Motor neuron (in vitro differentiated cells): ENCODE measurements around the gene HPSE2. TPM values are rescaled to one million over a fixed set of nuclear protein-coding genes. Genes with fewer than 3 reads are reported as not detected.
A peak's percentile ranks its signal among the peaks of the same experiment; 100 is the strongest.
"Not testable (repeated sequence)": the region's sequence is repeated elsewhere in the genome, so short reads cannot be mapped to it uniquely, and the experiment has no call there.

Experiments
- ATAC-seq, 8 experiments: fragments of 200-7000 bp; cut with Tn5 transposase; replicated peaks in 6 of 8; 2 replicates each; pipeline ENCODE4 v1.8.0; 2021; ENCODE audit warnings: mild to moderate bottlenecking in 8 of 8, moderate library complexity in 8 of 8
- H3K27ac ChIP-seq, 2 donors: fragments of 250-450 bp; sonication (Bioruptor Pico); 2 replicates each; pipeline ENCODE4 v1.9.0; 2021; ENCODE audit warnings: antibody characterized with exemption in 2 of 2, mild to moderate bottlenecking in 2 of 2, moderate library complexity in 1 of 2
- H3K4me1 ChIP-seq, 2 donors: fragments of 250-450 bp; sonication (Bioruptor Pico); replicated peaks in 1 of 2; 2 replicates each; pipeline ENCODE4 v1.6.1; 2021; ENCODE audit warnings: antibody characterized with exemption in 2 of 2, mild to moderate bottlenecking in 2 of 2, moderate library complexity in 1 of 2
- H3K4me3 ChIP-seq, 5 donors: fragments of 250-450 bp; sonication (Bioruptor Pico); 2 replicates each; pipeline ENCODE4 v1.9.0; 2021; ENCODE audit warnings: antibody characterized with exemption in 5 of 5, mild to moderate bottlenecking in 5 of 5, moderate library complexity in 4 of 5
- WGBS, 10 experiments: fragments of 450-650 bp; shearing (Covaris generic); methylation state at CpG; one replicate each; pipeline ENCODE4 v1.0.0; 2022; 5-methylcytosine and 5-hydroxymethylcytosine counted together
- in situ Hi-C, 9 experiments: fragments of 400-800 bp; cut with MboI; loops; one replicate each; pipeline ENCODE4 v1.15.0; 2021; ENCODE audit warnings: low sequenced_read_pairs in 9 of 9, low pct_unique_long_range_greater_than_20kb in 2 of 9; ENCODE audit not compliant: unreplicated experiment in 9 of 9
- total RNA-seq, 8 experiments: library from RNA; unstranded; fragments of 300-600 nt; gene quantifications; 2 replicates each; pipeline versions ENCODE4 v1.2.3 to v1.2.4, GENCODE V29; 2022

The HPSE2 gene
- under 1 TPM in 7 of 8 experiments, not detected in 1; 0.05 to 0.62 (median 0.13) TPM for total RNA-seq

DNA sequence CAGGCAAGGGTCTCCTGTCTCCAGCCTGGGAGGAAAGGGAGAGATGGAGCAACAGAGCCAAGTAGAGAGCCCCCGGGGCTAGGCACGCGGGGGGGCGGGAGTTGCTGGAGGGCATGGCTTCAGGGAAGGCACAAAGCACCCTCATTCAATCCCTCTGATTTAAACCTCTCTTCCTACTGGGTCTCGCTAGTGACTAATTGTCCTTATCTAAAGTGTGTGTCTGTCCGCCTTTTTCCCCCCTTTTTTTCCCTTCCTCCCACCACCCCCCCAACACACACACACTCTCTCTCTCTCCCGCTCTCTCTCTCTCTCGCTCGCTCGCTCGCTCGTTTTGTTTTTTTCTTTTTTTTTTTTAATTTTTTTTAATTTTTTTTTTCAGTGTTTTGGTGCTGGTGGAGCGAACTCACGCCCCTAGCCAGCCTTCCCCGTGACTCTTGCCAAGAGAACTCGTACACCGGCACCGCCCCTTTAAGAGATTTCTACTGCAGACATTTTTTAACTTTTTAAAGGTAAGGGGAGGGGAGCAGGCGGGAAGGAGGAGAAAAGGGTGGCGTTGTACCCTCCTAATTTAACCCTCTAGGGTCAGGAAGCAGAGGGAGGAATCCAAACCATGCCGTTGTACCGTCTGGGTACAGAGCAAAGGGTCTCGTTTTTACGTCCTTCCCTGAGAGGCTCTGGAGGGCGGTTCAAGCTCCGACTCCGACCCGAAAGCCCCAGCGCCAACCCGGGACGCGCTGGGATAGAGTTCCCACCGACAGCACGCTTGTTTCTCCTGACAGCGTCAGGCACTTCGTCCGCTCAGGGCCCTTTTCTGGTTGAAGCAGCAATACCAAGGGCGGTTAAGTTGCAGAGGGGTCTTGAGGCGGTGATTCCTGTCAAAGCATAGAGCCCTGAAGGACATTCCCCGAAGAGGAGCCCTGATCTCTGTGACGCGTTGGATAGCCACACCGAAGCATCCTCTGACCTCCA, at the start of gene HPSE2:
Gene HPSE2, minus strand, starts transcription at position 195 of the 969 bp plus-strand sequence.
- no peak within 1 kb of the TSS for H3K4me3 ChIP-seq
- no peak within 1 kb of the TSS for H3K27ac ChIP-seq
- in situ Hi-C loops = loop anchor here in 4 of 9 experiments (25.0 kb wide), 1 partner anchor 774 kb away; no protein-coding TSS in a partner anchor
- ATAC-seq = peak in 1 of 8 experiments; percentile 16
- peaks cover 0 to 18% of the 10 kb centered on the region in 2 donors for H3K4me1 ChIP-seq
- 1 to 29% (median 7%) methylated on average over 4 to 22 of the region's 43 CpGs; no CpG with 5 or more reads in 1 of the 10 experiments for WGBS, 10 experiments

DNA sequence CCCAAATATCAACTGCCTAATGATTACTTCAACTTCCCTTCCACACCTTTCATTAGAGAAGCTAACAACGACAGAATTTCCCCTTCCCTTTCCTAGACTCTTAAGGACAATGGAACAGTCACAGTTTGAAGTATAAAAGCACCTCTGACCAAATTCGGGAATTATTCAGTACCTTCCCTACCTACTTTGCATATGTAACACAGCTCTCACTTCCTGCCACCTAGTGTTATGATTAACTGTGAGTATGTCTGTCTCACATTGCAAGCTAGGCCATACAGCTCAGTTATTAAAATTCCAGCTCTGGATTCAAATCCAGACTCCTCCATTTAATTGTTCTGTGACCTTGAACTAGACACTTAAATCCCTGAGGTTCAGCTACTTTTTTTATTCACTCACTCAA, 44.8 kb upstream of the HPSE2 start:
- no peaks in the 10 kb centered on the region for H3K4me1 ChIP-seq
- ATAC-seq = peak in 2 of 8 experiments; percentile 10 to 13
- in situ Hi-C loops = no loop called here
- WGBS, 10 experiments = 18 to 100% (median 58%) methylated on average over 1 to 2 of the region's 2 CpGs; no CpG with 5 or more reads in 2 of the 10 experiments
- no peak overlapping the region for H3K4me3 ChIP-seq
- H3K27ac ChIP-seq = no peak overlapping the region

DNA sequence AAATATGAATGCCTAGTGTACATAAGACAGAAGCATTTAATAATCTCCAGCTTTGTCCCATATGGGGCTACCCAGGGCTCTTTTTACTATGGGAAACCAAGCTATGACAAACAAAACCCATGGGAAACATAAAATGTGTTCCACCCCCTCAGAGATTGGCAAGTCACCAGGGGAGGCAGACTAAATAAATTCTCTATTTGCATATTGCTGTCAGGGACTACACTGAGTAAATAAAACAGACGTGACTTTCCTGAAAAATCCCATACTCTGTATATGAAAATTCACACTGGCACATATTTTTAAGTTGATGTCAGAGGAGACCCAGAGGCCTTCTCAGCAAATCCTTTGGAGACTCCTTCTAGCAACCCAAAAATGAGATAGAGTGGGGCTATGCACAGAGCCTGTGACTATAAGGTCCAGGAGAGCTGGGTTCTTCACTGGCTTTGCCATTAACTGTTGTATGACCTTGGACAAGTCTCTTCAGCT, 44.0 kb upstream of the HPSE2 start:
- in situ Hi-C loops = no loop called here
- Histone ChIP-seq H3K4me1 (no peaks in the 10 kb centered on the region), H3K27ac (no peak overlapping the region), H3K4me3 (no peak overlapping the region)
- ATAC-seq = peak in 4 of 8 experiments; percentile 73 to 97 (median 96)
- WGBS, 10 experiments = 0 to 40% (median 11%) methylated on average over 1 of the region's 1 CpG; no CpG with 5 or more reads in 4 of the 10 experiments

DNA sequence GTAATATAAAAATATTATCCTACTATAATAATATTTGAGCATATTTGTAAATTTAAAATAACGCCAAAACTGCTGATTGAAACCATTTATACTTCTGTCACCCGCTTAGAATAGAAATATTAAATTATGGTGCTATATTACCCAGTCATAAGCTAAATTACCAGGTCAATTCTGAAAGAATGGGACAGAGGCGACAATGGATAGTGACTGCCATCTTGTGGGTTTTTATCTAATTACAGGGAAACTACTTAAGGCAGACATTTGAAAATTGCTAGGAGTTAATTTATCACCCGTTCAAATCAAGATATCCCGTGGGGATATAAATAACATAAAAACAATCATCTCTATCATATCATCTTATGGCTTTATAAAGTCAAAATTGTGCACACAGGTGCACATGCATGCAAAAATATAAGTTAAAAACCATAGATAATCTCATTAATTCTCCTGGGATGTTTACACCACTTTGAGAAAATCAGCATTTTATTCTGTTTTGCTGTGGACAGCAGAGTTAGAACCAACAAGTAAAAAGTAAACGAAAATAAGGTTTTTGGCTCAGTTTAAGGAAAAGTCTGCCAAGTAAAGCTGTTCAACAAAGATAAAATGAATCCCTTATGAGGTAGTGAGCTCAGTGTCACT, 41.3 kb upstream of the HPSE2 start:
- 0 to 33% (median 16%) methylated on average over 2 to 6 of the region's 6 CpGs for WGBS, 10 experiments
- no peaks in the 10 kb centered on the region for H3K4me1 ChIP-seq
- no peak overlapping the region for H3K4me3 ChIP-seq
- in situ Hi-C loops = no loop called here
- no peak for ATAC-seq
- no peak overlapping the region for H3K27ac ChIP-seq

DNA sequence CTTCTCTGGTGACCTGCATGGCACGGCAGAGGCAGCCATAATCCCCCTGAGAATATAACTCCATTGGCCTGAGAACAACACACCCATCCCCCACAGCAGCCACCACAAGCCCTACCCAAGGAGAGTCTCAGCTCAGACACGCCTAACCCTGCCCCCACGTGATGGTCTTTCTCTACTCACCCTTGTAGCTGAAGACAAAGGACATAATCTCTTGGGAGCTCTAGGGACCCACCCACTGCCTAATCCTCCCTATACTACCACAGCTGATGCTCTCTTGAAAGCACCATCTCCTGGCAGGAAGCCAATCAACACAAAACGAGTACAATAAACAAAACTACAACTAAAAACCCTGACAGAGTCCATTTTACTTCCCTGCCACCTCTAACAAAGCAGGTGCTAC, 30.7 kb upstream of the HPSE2 start:
- in situ Hi-C loops = no loop called here
- Histone ChIP-seq H3K27ac (no peak overlapping the region), H3K4me1 (no peaks in the 10 kb centered on the region), H3K4me3 (no peak overlapping the region)
- WGBS, 10 experiments = 0 to 60% (median 20%) methylated on average over 1 to 2 of the region's 4 CpGs; no CpG with 5 or more reads in 5 of the 10 experiments
- peak in 4 of 8 experiments; percentile 29 to 73 (median 48) for ATAC-seq

DNA sequence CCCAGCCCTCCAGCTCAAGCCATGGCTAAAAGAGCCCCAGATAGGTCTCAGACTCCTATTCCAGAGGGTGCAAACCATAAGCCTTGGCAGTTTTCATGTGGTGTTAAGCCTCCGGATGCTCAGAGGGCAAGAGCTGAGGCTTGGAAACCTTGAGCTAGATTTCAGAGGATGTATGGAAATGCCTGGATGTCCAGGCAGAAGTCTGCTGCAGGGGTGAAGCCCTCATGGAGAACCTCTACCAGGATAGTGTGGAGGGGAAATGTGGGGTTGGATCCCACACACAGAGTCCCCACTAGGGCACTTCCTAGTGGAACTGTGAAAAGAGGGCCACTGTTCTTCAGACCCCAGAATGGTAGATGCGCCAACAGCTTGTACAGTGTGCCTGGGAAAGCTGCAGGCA, 13.2 kb upstream of the HPSE2 start:
- H3K27ac ChIP-seq = no peak overlapping the region
- in situ Hi-C loops = loop anchor here in 5 of 9 experiments (10.0 to 25.0 kb wide), 2 partner anchors 784 to 787 kb away; no protein-coding TSS in a partner anchor
- no peak overlapping the region for H3K4me3 ChIP-seq
- no peak for ATAC-seq
- WGBS, 10 experiments = 14 to 46% (median 41%) methylated on average over 1 to 2 of the region's 2 CpGs; no CpG with 5 or more reads in 6 of the 10 experiments
- no peaks in the 10 kb centered on the region for H3K4me1 ChIP-seq

DNA sequence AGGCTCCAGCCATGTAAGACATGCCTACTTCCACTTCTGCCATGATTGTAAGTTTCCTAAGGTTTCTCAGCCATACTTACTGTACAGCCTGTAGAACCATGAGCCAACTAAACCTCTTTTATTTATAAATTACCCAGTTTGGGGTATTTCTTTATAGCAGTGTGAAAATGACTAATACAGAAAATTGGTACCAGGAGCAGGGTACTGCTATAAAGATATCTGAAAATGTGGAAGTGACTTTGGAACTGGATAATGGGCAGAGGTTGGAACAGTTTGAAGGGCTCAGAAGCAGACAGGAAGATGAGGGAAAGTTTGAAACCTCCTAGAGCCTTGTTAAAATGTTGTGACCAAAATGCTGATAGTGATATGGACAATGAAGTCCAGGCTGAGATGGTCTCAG, 12.2 kb upstream of the HPSE2 start:
- H3K4me1 ChIP-seq, ATAC-seq, H3K27ac ChIP-seq, H3K4me3 ChIP-seq: not testable (repeated sequence)
- in situ Hi-C loops = loop anchor here in 5 of 9 experiments (10.0 to 25.0 kb wide), 2 partner anchors 783 to 786 kb away; no protein-coding TSS in a partner anchor

DNA sequence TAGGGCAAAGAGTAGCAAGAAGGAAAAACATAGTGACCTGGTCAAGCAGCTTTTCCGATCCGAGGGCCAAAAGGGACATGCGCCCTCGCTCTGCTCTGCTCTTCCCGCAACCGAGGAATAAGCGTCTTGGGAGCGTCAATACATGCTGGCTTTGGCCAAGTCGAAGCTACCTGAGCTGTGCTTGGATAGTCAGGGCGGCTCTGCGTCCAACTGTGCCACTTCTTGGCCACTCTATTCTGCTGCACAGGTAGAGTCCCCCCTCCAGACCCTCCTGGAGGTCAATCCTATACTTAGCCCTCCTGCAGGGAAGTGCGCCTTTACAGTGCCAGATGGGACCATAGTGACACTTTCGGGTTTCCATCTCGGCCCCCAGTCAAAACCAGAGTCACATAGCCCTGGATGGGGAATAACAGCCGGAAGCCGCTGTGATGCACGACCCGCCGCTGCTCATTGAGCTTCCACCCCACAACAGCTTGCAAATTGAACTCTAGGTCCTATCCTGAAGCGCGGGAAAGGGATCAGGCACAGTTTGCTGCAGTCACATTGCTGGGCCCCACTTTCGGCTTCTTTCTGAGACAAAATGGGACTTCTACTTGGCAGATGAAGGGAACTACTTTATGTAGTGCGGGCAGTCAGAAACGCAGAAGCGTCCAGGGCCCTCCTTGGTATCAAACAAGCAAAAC, 1.1 kb upstream of the HPSE2 start:
- ATAC-seq = no peak
- Histone ChIP-seq H3K27ac (no peak overlapping the region), H3K4me3 (no peak overlapping the region), H3K4me1 (peaks cover 0 to 18% of the 10 kb centered on the region in 2 donors)
- WGBS, 10 experiments = 13 to 97% (median 21%) methylated on average over 1 to 18 of the region's 25 CpGs; no CpG with 5 or more reads in 2 of the 10 experiments
- in situ Hi-C loops = loop anchor here in 4 of 9 experiments (25.0 kb wide), 1 partner anchor 774 kb away; no protein-coding TSS in a partner anchor

DNA sequence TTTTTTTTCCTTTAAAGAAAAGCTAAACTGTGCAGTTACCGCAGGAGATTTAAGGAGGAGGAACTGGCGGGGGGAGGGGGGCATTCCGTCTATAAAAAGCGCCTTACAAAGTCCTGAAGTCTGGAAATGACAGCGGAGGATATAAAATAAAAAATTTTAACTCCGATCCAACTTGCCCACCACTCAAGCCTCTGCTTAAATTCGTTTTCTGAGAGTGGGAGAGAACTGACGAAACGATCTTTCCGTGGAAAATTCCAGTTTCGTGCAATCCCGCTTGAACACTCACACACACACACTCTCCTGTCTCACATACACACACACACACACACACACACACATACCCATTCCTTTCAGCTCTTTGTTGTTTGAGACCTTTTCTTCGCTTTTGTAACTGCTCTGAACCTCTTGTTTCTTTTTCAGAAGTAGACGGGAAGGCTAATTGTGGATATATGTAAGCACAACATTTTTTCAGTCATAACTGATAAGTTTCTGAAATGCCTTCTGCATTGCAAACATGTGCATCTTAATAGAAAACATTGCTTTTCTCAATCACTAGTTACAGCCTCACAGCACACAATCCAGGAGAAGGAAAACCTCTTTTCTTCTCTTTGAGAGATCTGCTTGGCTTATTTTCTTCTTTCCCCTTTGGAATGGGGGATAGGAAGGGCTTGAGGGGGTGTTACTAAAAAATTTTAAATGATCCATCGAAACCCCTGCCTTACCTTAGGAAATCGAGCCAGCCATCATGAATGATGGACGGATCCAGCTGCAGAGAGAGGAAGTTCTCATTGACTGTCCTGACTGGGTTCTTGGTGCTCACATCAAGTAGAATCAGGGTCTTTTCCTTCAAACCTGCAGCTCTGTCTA, 628 bp downstream of the HPSE2 start:
- H3K4me3 ChIP-seq = no peak overlapping the region
- WGBS, 10 experiments = 0 to 42% (median 2%) methylated on average over 1 to 17 of the region's 17 CpGs

DNA sequence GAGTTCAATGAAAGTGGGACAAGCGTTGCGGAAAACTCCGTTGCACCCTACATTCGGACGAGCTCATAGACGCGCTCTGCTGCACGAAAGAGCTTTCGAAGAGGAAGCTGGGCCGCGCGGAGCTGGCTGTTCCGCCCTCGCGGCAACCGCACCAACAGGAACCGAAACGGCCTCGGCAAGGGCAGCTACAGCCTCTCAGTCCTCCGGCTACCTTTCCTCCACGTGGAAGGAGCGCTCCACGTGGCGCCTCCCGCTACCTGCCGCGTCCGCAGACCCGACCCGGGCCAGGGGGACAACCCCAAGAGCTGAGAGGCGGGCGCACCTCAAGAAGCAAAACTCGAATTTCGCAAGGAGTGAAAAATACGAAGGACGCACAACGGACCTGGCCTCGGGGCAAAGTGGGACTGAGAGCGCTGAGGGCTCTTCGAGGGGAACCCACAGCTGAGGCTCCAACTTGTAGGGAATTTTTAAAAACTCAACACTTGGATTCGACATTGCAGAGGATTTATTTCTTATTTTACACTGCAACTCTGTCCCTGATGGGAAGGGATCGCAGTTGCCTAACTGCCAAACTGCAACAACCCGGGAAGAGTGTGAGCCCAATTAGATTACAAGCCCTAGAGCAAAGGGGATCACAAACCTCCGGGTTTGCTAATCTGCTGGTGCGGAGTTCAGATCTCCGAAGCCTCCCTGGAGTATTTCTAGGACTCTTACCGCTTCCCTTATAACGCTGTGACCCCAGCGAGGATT, 1.4 kb downstream of the HPSE2 start:
- ATAC-seq = peak in 7 of 8 experiments; percentile 37 to 85 (median 64)
- Histone ChIP-seq H3K4me3 (peak overlapping the region in 1 of 5 donors; percentile 2), H3K27ac (no peak overlapping the region), H3K4me1 (peaks cover 0 to 18% of the 10 kb centered on the region in 2 donors)
- in situ Hi-C loops = loop anchor here in 4 of 9 experiments (25.0 kb wide), 1 partner anchor 772 kb away; no protein-coding TSS in a partner anchor
- 0 to 6% (median 2%) methylated on average over 1 to 23 of the region's 49 CpGs; no CpG with 5 or more reads in 1 of the 10 experiments for WGBS, 10 experiments

More for the DNA sequence above, 628 bp downstream of the HPSE2 start:
- in situ Hi-C loops = loop anchor here in 4 of 9 experiments (25.0 kb wide), 1 partner anchor 773 kb away; no protein-coding TSS in a partner anchor
- no peak for ATAC-seq
- Histone ChIP-seq H3K4me1 (peaks cover 0 to 18% of the 10 kb centered on the region in 2 donors), H3K27ac (no peak overlapping the region)

DNA sequence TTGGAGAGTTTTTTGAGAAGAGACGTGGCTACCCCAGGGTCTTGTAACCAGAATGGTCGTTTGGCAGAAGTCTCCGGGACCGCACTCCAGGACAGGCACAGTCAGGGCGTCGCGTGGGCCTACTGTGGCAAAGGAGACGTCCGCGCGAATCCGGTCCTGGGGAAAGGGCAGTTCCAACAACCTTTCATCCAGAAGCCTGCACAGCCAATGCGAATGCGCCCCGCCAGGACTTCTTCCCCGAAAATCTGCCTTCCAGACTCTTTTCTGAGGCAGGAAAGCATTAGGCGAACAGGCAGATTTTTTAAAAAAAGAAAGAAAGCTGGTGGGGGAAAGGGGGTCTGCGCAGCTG, 2.0 kb downstream of the HPSE2 start:
- 0 to 35% (median 4%) methylated on average over 1 to 13 of the region's 18 CpGs; no CpG with 5 or more reads in 2 of the 10 experiments for WGBS, 10 experiments
- ATAC-seq = peak in 2 of 8 experiments; percentile 13 to 19
- H3K27ac ChIP-seq = no peak overlapping the region
- peaks cover 0 to 18% of the 10 kb centered on the region in 2 donors for H3K4me1 ChIP-seq
- H3K4me3 ChIP-seq = peak overlapping the region in 1 of 5 donors; percentile 2
- in situ Hi-C loops = loop anchor here in 4 of 9 experiments (25.0 kb wide), 1 partner anchor 771 kb away; no protein-coding TSS in a partner anchor
